ENCODE measurements around the gene KAT8. TPM values are rescaled to one million over a fixed set of nuclear protein-coding genes. Genes with fewer than 3 reads are reported as not detected.
A peak's percentile ranks its signal among the peaks of the same experiment; 100 is the strongest.

KAT8 gene
- total and polyA plus RNA-seq, 5 donors: 72.3 to 77.0 (median 75.7) TPM

GRCh38 chr16:31077592-31078396 is 39.7 kb upstream of the KAT8 start:
- intact Hi-C loops (cut with DNase I): loop anchor here in 1 of 4 donors (10.0 kb wide), 1 partner anchor 93 kb away; the partner anchor contains the start of gene HSD3B7
- no peak overlapping the region for H3K27ac ChIP-seq (ENCODE audit: low read length)
- ATAC-seq: no peak
- no peaks in the 10 kb centered on the region for H3K9me3 ChIP-seq (ENCODE audit: control insufficient read depth, low read length)
- DNase-seq: peak in 1 of 3 donors; percentile 35
- no peaks in the 10 kb centered on the region for H3K4me1 ChIP-seq (ENCODE audit: control insufficient read depth, insufficient read depth, low read length)
- WGBS: 94% methylated on average over 30 of the region's 30 CpGs
- H3K27me3 ChIP-seq (ENCODE audit: control insufficient read depth, insufficient read depth): no peaks in the 10 kb centered on the region
- no peak overlapping the region for H3K4me3 ChIP-seq (ENCODE audit: low read length)

GRCh38 chr16:31078597-31079341 is 38.7 kb upstream of the KAT8 start:
- Histone ChIP-seq H3K4me1 (ENCODE audit: control insufficient read depth, insufficient read depth, low read length) (no peaks in the 10 kb centered on the region), H3K4me3 (ENCODE audit: low read length) (no peak overlapping the region), H3K27ac (ENCODE audit: low read length) (no peak overlapping the region), H3K27me3 (ENCODE audit: control insufficient read depth, insufficient read depth) (no peaks in the 10 kb centered on the region), H3K9me3 (ENCODE audit: control insufficient read depth, low read length) (no peaks in the 10 kb centered on the region)
- peak in 1 of 3 donors; percentile 42 for DNase-seq
- intact Hi-C loops (cut with DNase I): loop anchor here in 1 of 4 donors (10.0 kb wide), 1 partner anchor 94 kb away; the partner anchor contains the start of gene HSD3B7
- ATAC-seq: no peak
- WGBS: 94% methylated on average over 15 of the region's 15 CpGs

DNA sequence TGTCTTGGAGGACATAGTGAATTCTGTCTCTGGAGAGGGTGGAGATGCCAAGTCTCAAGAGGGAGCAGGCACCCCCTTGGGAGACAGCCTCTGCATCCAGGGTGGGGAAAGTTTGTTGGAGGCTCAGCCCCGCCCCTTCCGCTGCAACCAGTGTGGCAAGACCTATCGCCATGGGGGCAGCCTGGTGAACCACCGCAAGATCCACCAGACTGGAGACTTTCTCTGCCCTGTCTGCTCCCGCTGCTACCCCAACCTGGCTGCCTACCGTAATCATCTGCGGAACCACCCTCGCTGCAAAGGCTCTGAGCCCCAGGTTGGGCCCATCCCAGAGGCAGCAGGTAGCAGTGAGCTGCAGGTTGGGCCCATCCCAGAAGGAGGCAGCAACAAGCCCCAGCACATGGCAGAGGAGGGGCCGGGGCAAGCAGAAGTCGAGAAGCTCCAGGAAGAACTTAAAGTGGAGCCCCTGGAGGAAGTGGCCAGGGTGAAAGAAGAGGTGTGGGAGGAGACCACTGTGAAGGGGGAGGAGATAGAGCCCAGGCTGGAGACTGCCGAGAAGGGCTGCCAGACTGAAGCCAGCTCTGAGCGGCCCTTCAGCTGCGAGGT is 38.0 kb upstream of the KAT8 start:
- 84% methylated on average over 13 of the region's 13 CpGs for WGBS
- H3K27ac ChIP-seq (ENCODE audit: low read length): no peak overlapping the region
- no peak for ATAC-seq
- no peaks in the 10 kb centered on the region for H3K4me1 ChIP-seq (ENCODE audit: control insufficient read depth, insufficient read depth, low read length)
- intact Hi-C loops (cut with DNase I): loop anchor here in 1 of 4 donors (10.0 kb wide), 1 partner anchor 95 kb away; the partner anchor contains the start of gene HSD3B7
- DNase-seq: peak in 1 of 3 donors; percentile 58
- H3K27me3 ChIP-seq (ENCODE audit: control insufficient read depth, insufficient read depth): no peaks in the 10 kb centered on the region
- no peak overlapping the region for H3K4me3 ChIP-seq (ENCODE audit: low read length)
- no peaks in the 10 kb centered on the region for H3K9me3 ChIP-seq (ENCODE audit: control insufficient read depth, low read length)

- Histone ChIP-seq H3K4me3 (ENCODE audit: low read length) (no peak overlapping the region), H3K4me1 (ENCODE audit: control insufficient read depth, insufficient read depth, low read length) (no peaks in the 10 kb centered on the region), H3K27ac (ENCODE audit: low read length) (no peak overlapping the region), H3K27me3 (ENCODE audit: control insufficient read depth, insufficient read depth) (no peaks in the 10 kb centered on the region), H3K9me3 (ENCODE audit: control insufficient read depth, low read length) (no peaks in the 10 kb centered on the region)
- ATAC-seq (no peak), DNase-seq (peak in 1 of 3 donors; percentile 49)
- 96% methylated on average over 40 of the region's 40 CpGs for WGBS
- intact Hi-C loops (cut with DNase I): no loop called here
Observed at GRCh38 chr16:31080035-31080629, 37.3 kb upstream of the KAT8 start.

- no peak for ATAC-seq
- H3K9me3 ChIP-seq (ENCODE audit: control insufficient read depth, low read length): no peaks in the 10 kb centered on the region
- no peaks in the 10 kb centered on the region for H3K27me3 ChIP-seq (ENCODE audit: control insufficient read depth, insufficient read depth)
- intact Hi-C loops (cut with DNase I): no loop called here
- no peaks in the 10 kb centered on the region for H3K4me1 ChIP-seq (ENCODE audit: control insufficient read depth, insufficient read depth, low read length)
- no peak overlapping the region for H3K4me3 ChIP-seq (ENCODE audit: low read length)
- WGBS: 91% methylated on average over 13 of the region's 13 CpGs
- DNase-seq: no peak
- H3K27ac ChIP-seq (ENCODE audit: low read length): no peak overlapping the region
Observed at GRCh38 chr16:31080756-31081419, 36.6 kb upstream of the KAT8 start.

GRCh38 chr16:31081428-31082351 is 35.8 kb upstream of the KAT8 start:
- no peaks in the 10 kb centered on the region for H3K4me1 ChIP-seq (ENCODE audit: control insufficient read depth, insufficient read depth, low read length)
- no peaks in the 10 kb centered on the region for H3K9me3 ChIP-seq (ENCODE audit: control insufficient read depth, low read length)
- 85% methylated on average over 26 of the region's 26 CpGs for WGBS
- DNase-seq (peak in 1 of 3 donors; percentile 67), ATAC-seq (no peak)
- H3K27me3 ChIP-seq (ENCODE audit: control insufficient read depth, insufficient read depth): no peaks in the 10 kb centered on the region
- H3K27ac ChIP-seq (ENCODE audit: low read length): no peak overlapping the region
- intact Hi-C loops (cut with DNase I): no loop called here
- no peak overlapping the region for H3K4me3 ChIP-seq (ENCODE audit: low read length)

GRCh38 chr16:31082368-31083045 is 35.0 kb upstream of the KAT8 start:
- H3K27me3 ChIP-seq (ENCODE audit: control insufficient read depth, insufficient read depth): no peaks in the 10 kb centered on the region
- no peak overlapping the region for H3K4me3 ChIP-seq (ENCODE audit: low read length)
- no peak overlapping the region for H3K27ac ChIP-seq (ENCODE audit: low read length)
- no peaks in the 10 kb centered on the region for H3K4me1 ChIP-seq (ENCODE audit: control insufficient read depth, insufficient read depth, low read length)
- H3K9me3 ChIP-seq (ENCODE audit: control insufficient read depth, low read length): no peaks in the 10 kb centered on the region
- 66% methylated on average over 14 of the region's 14 CpGs for WGBS
- ATAC-seq: no peak
- intact Hi-C loops (cut with DNase I): no loop called here
- DNase-seq: no peak

DNA sequence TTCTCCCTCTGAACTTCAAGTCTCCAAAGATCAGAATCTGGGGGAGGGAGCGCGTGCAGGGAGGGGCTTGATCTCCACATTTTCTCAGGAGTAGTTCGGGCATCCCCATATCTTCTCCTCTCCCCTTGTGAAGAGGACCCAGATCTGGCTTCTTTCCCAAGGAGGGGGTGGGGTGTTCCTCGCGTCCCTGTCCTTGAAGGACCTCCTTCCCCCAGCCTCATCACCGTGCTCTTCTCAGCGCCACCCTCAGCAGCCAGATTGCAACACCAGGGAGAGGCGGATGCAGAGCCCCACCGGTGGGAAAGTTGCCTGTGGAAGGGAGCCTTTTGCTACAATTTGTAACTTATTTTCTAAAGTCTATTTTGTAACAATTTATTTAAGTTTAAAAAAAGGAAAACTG is 34.4 kb upstream of the KAT8 start:
- no peaks in the 10 kb centered on the region for H3K4me1 ChIP-seq (ENCODE audit: control insufficient read depth, insufficient read depth, low read length)
- H3K27me3 ChIP-seq (ENCODE audit: control insufficient read depth, insufficient read depth): no peaks in the 10 kb centered on the region
- no peak overlapping the region for H3K4me3 ChIP-seq (ENCODE audit: low read length)
- intact Hi-C loops (cut with DNase I): no loop called here
- ATAC-seq: no peak
- no peak overlapping the region for H3K27ac ChIP-seq (ENCODE audit: low read length)
- WGBS: 60% methylated on average over 9 of the region's 9 CpGs
- DNase-seq: peak in 1 of 3 donors; percentile 11
- H3K9me3 ChIP-seq (ENCODE audit: control insufficient read depth, low read length): no peaks in the 10 kb centered on the region

DNA sequence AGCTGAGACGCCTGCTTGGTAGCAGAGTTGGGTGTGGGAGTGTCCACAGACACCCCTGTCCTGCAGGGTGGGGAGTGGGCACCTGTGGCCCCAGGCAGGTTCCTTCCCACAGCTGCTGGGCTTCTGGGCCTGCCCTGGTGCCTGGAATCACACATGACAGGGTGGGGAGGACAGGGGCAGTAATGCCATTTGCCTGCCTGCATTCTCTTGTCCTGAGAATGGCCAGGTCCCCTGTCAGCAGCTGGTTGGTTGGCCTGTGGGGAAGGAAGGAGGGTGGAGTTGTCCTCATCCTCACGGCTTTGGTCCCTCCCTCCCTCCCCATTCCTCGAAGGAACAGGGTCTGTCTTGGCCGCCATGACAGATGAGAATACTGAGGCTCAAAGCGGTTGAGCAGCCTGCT is 33.9 kb upstream of the KAT8 start:
- DNase-seq (no peak), ATAC-seq (no peak)
- no peaks in the 10 kb centered on the region for H3K27me3 ChIP-seq (ENCODE audit: control insufficient read depth, insufficient read depth)
- no peaks in the 10 kb centered on the region for H3K9me3 ChIP-seq (ENCODE audit: control insufficient read depth, low read length)
- intact Hi-C loops (cut with DNase I): no loop called here
- no peak overlapping the region for H3K27ac ChIP-seq (ENCODE audit: low read length)
- 67% methylated on average over 5 of the region's 5 CpGs for WGBS
- no peak overlapping the region for H3K4me3 ChIP-seq (ENCODE audit: low read length)
- H3K4me1 ChIP-seq (ENCODE audit: control insufficient read depth, insufficient read depth, low read length): no peaks in the 10 kb centered on the region
